ENCODE measurements around the gene KIRREL3.

- TF ChIP-seq RCOR1 (IDR thresholded peaks at IDR 0.05; ENCODE audit: low read length) (no peak), TAF1 (IDR thresholded peaks at IDR 0.05; ENCODE audit: borderline replicate concordance, low read depth, low read length) (no peak), EP300 (IDR thresholded peaks at IDR 0.05; ENCODE audit: borderline replicate concordance in 1 of 2, low read depth in 1 of 2, low read length in 1 of 2) (no peak), SIN3A (IDR thresholded peaks at IDR 0.05; ENCODE audit: borderline replicate concordance, low read depth, low read length) (no peak), POLR2AphosphoS5 (IDR thresholded peaks at IDR 0.05; ENCODE audit: low read depth, low read length) (no peak), YY1 (IDR thresholded peaks at IDR 0.05; ENCODE audit: low read depth) (no peak), CTCF (IDR thresholded peaks at IDR 0.05) (no peak), RAD21 (IDR thresholded peaks at IDR 0.05; ENCODE audit: low read length) (no peak), JUND (IDR thresholded peaks at IDR 0.05) (no peak), USF2 (IDR thresholded peaks at IDR 0.05; ENCODE audit: borderline replicate concordance, low read depth, low read length) (no peak), MXI1 (IDR thresholded peaks at IDR 0.05; ENCODE audit: low read depth, low read length) (no peak)
These were observed 554.0 kb downstream of the KIRREL3 start for GRCh38 chr11:126446581-126446980.

Measured in SK-N-SH (cell line).